Loucy (cell line): ENCODE data around the gene EEF1E1.

Experiments
- H2AFZ ChIP-seq: fragments of 200-600 bp; sonication (generic); 2 replicates; pipeline ENCODE4 v1.6.0; 2016; ENCODE audit warnings: antibody characterized with exemption, mild to moderate bottlenecking, low read length, moderate library complexity
- H3F3A ChIP-seq: fragments of 200-600 bp; 2 replicates; pipeline ENCODE4 v1.6.0; 2016; ENCODE audit warnings: antibody characterized with exemption, low read depth, mild to moderate bottlenecking
- H3K27me3 ChIP-seq: fragments of 200-600 bp; sonication (generic); 2 replicates; pipeline ENCODE4 v1.6.1; 2014; ENCODE audit warnings: low read length, mild to moderate bottlenecking; ENCODE audit not compliant: insufficient read depth, poor library complexity, severe bottlenecking
- H3K36me3 ChIP-seq: fragments of 200-600 bp; sonication (generic); 2 replicates; pipeline ENCODE4 v1.6.1; 2016; ENCODE audit warnings: low read length; ENCODE audit not compliant: insufficient read depth
- H3K4me1 ChIP-seq: fragments of 200-600 bp; sonication (generic); 2 replicates; pipeline ENCODE4 v1.5.1; 2014; ENCODE audit warnings: low read length, mild to moderate bottlenecking; ENCODE audit not compliant: insufficient read depth, poor library complexity, severe bottlenecking
- H3K4me2 ChIP-seq: fragments of 200-600 bp; sonication (generic); 2 replicates; pipeline ENCODE4 v1.6.0; 2014; ENCODE audit warnings: antibody characterized with exemption, low read length, low read depth, mild to moderate bottlenecking; ENCODE audit not compliant: poor library complexity, severe bottlenecking
- H3K4me3 ChIP-seq: fragments of 200-600 bp; sonication (generic); 2 replicates; pipeline ENCODE4 v1.5.1; 2014; ENCODE audit warnings: low read length, mild to moderate bottlenecking, mixed read lengths; ENCODE audit not compliant: poor library complexity, severe bottlenecking
- H3K79me2 ChIP-seq: fragments of 200-600 bp; sonication (generic); 2 replicates; pipeline ENCODE4 v1.6.1; 2014; ENCODE audit warnings: low read length; ENCODE audit not compliant: insufficient read depth
- H3K9ac ChIP-seq: fragments of 200-600 bp; sonication (generic); 2 replicates; pipeline ENCODE4 v1.6.0; 2014; ENCODE audit warnings: mild to moderate bottlenecking, low read depth, low read length, moderate library complexity; ENCODE audit not compliant: poor library complexity, severe bottlenecking
- H3K9me2 ChIP-seq: fragments of 200-600 bp; sonication (generic); replicated peaks from 2 replicates; pipeline ENCODE4 v1.6.1; 2016; ENCODE audit warnings: low read depth, low read length, mixed read lengths
- H3K9me3 ChIP-seq: fragments of 200-600 bp; sonication (generic); 2 replicates; pipeline ENCODE4 v1.6.1; 2014; ENCODE audit warnings: mild to moderate bottlenecking, antibody characterized with exemption, low read length, low read depth; ENCODE audit not compliant: insufficient read depth
- H4K20me1 ChIP-seq: fragments of 200-600 bp; sonication (generic); 2 replicates; pipeline ENCODE4 v1.6.0; 2014; ENCODE audit warnings: antibody characterized with exemption, low read length, mild to moderate bottlenecking; ENCODE audit not compliant: insufficient read depth, poor library complexity, severe bottlenecking
- CTCF ChIP-seq: fragments of 200-600 bp; sonication (generic); conservative IDR thresholded peaks from 2 replicates; pipeline ENCODE4 v1.5.1; 2014; ENCODE audit warnings: mild to moderate bottlenecking, antibody characterized with exemption, low read length
- EZH2phosphoT487 ChIP-seq: fragments of 200-600 bp; IDR thresholded peaks from 2 replicates; pipeline ENCODE4 v1.6.1; 2018; ENCODE audit warnings: antibody characterized with exemption, mild to moderate bottlenecking, moderate library complexity, borderline replicate concordance

The EEF1E1 gene

GRCh38 chr6:8139451-8139850, 37.1 kb upstream of the EEF1E1 start:
- no peak for TF ChIP-seq EZH2phosphoT487
- TF ChIP-seq CTCF: no peak
- Histone ChIP-seq H3K79me2 (no peaks in the 10 kb centered on the region), H4K20me1 (no peaks in the 10 kb centered on the region), H2AFZ (no peak overlapping the region), H3K36me3 (no peaks in the 10 kb centered on the region), H3F3A (no peaks in the 10 kb centered on the region), H3K4me1 (no peaks in the 10 kb centered on the region), H3K9me2 (no peaks in the 10 kb centered on the region), H3K9ac (no peak overlapping the region), H3K9me3 (no peaks in the 10 kb centered on the region), H3K4me3 (no peak overlapping the region), H3K27me3 (no peaks in the 10 kb centered on the region), H3K4me2 (no peak overlapping the region)

DNA sequence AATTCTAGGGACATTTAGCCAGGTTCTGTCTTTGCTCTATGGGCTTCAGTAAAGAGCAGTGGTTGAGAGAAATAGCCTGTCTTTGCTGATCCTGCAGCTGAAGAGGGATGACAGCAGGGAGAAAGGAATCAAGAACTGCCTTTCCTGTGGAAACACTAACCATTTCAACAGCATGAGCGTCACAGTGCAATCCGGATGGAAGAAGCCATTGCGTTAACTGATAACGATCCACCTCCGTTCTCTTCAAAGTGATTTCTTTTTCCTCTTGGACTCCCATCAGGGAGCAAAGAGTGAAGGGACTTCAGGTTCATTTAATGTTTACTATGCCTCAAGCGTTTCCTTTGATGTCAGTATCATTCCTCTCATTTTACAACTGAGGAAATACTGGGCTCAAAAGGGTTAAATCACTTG, 35.2 kb upstream of the EEF1E1 start:
- Histone ChIP-seq H3K9ac (no peak overlapping the region), H3K4me3 (no peak overlapping the region), H3K9me3 (no peaks in the 10 kb centered on the region), H3K4me1 (no peaks in the 10 kb centered on the region), H3K4me2 (no peak overlapping the region), H3K9me2 (no peaks in the 10 kb centered on the region), H3K36me3 (no peaks in the 10 kb centered on the region), H3K79me2 (no peaks in the 10 kb centered on the region), H3K27me3 (no peaks in the 10 kb centered on the region), H2AFZ (no peak overlapping the region), H4K20me1 (no peaks in the 10 kb centered on the region), H3F3A (no peaks in the 10 kb centered on the region)
- TF ChIP-seq EZH2phosphoT487 (no peak), CTCF (no peak)

GRCh38 chr6:8135276-8135675, 32.9 kb upstream of the EEF1E1 start:
- Histone ChIP-seq H3F3A (no peaks in the 10 kb centered on the region), H2AFZ (no peak overlapping the region), H3K4me3 (no peak overlapping the region), H3K27me3 (no peaks in the 10 kb centered on the region), H3K9me3 (no peaks in the 10 kb centered on the region), H3K9ac (no peak overlapping the region), H3K9me2 (no peaks in the 10 kb centered on the region), H3K4me2 (no peak overlapping the region), H3K79me2 (no peaks in the 10 kb centered on the region), H3K4me1 (no peaks in the 10 kb centered on the region), H3K36me3 (no peaks in the 10 kb centered on the region), H4K20me1 (no peaks in the 10 kb centered on the region)
- no peak for TF ChIP-seq EZH2phosphoT487
- no peak for TF ChIP-seq CTCF
